ENCODE data around the gene PDK1.
A peak's percentile ranks its signal among the peaks of the same experiment; 100 is the strongest.
"Not testable (repeated sequence)": the region's sequence is repeated elsewhere in the genome, so short reads cannot be mapped to it uniquely, and the experiment has no call there.

The PDK1 gene

DNA sequence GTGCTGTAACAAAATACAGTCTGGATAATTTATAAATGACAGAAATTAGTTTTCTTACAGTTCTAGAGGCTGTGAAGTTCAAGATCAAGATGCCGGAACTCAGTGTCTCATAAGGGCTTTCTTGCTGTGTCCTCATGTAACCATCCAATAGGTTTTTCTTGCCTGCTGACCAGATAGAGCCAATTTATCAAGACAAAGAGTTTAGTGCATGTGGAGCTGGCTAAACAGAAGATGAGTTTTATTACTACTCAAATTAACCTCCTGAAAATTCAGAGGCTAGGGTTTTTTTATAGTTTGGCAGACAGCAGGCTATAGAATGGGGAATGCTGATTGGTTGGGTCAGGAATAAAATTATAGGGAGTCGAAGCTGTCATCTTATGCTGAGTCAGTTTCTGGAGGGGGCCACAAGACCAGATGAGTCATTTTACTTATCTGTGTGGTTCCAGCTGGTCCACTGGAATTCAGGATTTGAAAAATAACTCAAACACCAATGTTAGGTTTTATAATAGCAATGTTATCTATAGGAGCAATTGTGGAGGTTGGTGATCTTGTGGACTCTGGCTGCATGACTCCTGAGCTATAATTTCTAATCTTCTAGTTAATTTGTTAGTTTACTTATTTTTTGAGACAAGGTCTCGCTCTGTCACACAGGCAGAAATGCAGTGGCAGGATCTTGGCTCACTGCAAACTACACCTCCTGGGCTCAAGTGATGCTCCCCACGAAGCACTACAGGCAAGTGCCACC lies 3.2 kb upstream of the PDK1 start:
- DNase-seq (ENCODE audit: low read depth) = no peak

DNA sequence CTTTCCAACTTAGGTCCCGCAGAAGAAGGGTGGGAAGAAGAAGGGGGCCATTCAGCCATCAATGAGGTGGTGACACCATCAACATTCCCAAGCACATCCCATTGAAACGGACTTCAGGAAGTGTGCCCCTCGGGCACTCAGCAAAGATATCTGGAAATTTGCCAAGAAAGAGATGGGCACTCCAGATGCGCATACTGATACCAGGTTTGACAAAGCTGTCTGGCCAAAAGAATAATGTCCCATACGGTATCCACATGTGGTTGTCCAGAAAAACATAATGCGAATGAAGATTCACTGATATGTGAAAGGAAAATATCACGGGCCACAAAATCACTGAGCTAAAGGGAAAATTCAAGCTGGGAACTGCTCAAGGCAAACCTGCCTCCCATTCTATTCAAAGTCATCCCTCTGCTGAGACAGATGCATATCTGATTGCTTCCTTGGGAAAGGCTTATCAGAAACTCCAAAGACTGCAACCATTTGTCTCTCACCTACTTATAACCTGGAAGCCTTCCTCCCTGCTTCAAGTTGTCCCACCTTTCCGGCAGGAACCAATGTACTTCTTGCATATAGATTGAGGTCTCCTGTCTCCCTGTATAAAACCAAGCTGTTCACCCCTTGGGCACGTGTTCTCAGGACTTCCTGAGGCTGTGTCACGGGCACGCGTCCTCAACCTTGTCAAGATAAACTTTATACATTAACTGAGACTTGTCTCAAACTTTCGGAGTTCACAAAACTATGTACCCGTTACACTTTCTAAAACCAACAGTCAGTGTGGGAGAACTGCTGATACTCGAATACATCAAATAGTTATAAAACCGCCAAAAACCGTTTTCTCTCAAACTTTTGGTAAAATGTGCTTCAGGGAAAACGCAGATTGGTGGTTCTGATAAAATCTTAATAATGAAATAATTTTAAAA lies 1.3 kb upstream of the PDK1 start:
- DNase-seq (ENCODE audit: low read depth) = no peak

DNA sequence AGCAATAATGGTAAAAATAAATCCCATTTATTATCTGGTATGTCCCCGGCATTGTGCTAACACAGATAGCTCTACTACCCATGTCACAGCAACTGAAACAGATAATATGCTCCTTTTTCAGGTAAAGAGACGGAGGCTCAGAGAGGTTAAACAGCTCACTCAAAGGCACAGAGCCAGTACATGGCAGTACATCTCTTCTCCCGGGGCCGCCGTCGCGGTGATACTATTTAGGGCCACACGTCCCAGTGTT lies 693 bp upstream of the PDK1 start:
- DNase-seq (ENCODE audit: low read depth) = no peak

DNA sequence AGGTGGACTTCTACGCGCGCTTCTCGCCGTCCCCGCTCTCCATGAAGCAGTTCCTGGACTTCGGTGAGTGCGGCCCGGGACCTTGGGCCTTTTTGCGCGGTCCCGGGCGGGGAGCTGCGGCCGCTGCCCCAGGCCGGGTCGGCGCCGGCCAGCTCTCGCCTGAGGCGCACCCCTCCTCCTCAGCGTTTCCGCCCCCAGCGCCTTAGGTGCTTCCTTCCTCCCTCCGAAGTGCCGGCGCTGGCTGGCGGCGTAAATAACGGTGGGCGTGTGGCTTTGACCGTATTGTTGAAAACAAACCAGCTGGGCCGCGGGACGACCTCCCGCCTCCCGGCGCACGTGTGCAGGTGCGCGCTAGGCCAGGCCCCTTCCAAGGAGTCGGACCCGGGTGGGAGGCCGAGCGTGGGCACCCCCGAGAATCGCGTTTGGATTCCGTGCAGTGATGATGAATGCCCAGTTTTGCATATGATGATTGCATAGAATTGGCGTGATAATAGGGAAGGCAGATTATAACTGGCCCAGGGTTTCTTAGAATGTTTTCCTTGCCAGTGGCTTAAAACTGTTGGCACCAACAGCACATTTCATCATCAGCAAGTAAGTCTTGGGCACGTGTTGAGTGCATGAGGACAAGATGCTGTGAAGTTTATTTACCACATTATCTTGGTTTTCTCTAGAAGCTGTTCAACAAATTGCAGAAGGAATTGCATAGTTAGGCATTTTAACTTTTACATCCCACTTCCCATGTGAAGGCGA lies 569 bp downstream of the PDK1 start:
- DNase-seq (ENCODE audit: low read depth) = peak; percentile 28

DNA sequence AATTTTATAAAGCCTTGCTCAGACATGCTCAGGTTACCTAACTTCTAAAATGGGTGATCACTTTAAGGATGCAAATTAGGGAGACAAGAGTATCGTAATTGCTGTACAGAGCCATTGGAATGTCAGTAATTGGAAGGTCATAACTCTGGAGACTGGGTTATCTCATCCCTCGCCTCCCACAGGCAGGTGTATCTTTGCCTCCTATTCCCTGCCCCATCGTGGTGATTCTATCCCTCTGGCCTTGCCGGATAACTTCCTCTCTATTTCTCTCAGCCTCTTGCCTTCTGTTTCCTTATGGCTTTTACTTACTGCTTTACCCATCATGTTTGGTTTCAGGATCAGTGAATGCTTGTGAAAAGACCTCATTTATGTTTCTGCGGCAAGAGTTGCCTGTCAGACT lies 2.5 kb downstream of the PDK1 start:
- no peak for DNase-seq (ENCODE audit: low read depth)

DNA sequence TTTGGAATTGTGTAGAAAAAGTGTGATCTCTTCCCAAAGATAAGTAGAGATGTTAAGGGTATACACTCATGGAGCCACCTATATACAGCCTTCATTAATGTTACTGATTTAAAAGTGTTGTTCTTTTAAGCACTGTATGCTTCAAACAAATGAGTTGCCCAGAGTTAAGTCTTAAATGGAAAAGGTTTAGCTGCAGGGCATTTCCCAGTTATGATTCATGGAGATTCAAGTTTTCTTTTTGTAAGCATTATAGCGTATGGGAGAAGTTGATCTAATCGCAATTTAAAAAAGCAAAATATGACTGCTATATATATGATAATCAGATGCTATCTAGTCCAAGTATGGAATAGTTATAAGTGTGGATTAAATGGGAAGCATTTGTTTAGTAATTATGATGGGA lies 4.8 kb downstream of the PDK1 start:
- DNase-seq (ENCODE audit: low read depth) = no peak

DNA sequence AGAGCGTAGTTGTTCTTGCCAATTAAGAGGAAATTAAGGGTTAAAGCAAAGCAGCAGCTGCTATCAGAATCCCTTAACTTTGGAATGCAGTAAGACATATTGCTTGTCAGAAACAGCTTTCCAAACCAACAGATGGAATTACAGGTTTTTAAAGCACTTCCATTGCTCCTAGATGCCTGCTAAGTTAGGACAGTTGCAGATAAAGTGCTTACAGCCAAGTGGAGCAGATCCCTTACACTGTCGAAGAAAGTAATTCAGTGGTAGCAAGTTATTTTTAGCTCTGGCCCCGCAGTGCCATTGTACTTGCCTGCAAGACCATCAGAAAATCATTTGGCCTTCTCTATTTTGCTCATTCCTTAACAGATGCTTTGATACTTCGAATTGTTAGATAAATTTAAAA lies 5.4 kb downstream of the PDK1 start:
- DNase-seq (ENCODE audit: low read depth) = no peak

DNA sequence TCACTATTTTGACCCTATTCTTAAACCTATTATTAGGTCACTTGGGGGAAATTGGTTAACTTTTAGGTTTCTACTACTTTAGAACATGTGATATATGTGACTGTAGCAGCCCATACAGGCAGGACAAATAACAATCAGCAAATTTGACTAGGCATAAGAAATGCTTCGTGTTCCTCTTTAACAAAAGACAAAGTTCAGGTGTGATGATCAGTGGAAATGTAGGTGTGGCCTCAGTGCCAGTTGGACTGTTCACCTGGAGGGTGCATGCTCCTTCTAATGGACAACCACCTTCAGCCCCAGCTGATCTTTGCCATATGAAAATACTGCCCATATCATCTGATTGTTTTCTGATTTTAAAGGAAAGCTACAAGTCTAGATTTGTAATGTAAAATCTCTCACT lies 6.4 kb downstream of the PDK1 start:
- no peak for DNase-seq (ENCODE audit: low read depth)

DNA sequence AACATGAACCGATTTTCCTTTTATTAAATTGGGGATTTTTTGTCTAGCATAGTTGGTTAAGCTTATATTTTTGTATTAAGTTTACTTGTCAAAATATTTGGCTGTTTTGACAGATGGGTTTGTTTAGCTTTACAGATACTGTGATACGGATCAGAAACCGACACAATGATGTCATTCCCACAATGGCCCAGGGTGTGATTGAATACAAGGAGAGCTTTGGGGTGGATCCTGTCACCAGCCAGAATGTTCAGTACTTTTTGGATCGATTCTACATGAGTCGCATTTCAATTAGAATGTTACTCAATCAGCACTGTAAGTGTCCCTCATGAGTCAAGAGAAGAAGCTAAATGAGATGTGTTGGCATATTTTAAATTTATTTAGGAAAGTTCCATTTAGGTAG lies 8.5 kb downstream of the PDK1 start:
- DNase-seq (ENCODE audit: low read depth) = no peak

DNA sequence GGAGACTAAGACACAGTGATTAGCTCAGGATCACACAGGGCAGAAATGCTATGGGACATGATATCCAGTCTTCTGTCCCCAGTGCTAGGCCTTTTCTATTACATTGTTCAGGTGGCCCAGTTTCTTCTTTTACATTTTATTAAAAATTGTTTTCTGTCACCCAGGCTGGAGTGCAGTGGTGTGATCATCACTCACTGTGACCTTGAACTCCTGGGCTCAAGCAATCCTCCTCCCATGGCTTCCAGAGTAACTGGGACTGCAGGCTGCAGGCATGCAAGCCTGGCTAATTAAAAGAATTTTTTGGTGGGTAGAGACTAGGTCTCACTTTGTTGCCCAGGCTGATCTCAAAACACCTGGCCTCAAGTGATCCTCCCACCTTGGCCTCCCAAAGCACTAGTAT lies 15.4 kb downstream of the PDK1 start:
- DNase-seq (ENCODE audit: low read depth) = no peak

DNA sequence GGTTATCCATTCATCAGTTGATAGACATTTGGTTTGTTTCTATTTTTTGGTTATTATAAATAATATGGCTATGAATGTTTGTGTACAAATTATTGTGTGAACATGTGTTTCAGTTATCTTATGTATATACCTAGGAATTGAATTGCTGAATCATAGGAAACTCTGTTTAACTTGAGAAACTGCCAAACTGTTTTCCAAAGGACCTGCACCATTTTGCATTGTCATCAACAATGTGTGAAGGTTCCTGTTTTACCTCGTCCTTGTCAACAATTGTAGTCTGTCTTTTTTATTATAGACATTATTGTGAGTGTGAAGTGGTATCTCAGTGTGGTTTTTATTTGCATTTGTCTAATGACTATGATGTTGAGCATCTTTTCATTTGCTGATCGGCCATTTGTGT lies 17.1 kb downstream of the PDK1 start:
- no peak for DNase-seq (ENCODE audit: low read depth)

DNA sequence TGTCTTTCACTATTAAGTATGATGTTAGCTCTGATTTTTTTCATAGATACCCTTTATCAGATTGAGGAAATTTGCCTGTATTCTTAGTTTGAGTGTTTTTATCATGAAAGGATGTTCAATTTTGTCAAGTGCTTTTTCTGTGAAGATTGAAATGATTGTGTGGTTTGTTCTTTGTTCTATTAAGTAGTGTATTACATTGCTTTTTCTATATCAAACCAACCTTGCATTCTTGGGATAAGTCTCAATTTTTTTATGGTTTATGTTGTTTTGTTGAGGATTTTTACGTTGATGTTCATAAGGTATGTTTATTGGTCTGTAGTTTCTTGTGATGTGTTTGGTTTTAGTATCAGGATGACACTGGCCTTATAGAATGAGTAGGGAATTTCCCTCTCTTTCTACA lies 19.1 kb downstream of the PDK1 start:
- DNase-seq (ENCODE audit: low read depth) = no peak

DNA sequence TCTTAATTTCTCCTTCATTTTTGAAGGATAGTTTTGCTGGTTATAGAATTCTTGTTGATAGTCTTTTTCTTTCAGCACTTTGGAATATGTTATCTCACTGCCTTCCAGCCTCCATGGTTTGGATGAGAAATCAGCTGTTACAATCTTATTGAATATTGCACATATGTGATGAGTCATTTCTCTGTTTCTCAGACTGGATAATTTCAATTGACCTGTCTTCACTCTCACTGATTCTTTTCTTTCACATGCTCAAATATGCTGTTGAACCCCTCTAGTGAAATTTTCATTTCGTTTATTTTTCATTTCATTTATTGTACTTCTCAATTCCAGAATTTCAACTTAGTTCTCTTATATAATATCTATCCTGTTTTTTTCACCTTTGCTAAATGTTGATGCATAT lies 22.2 kb downstream of the PDK1 start:
- DNase-seq (ENCODE audit: low read depth) = no peak

DNA sequence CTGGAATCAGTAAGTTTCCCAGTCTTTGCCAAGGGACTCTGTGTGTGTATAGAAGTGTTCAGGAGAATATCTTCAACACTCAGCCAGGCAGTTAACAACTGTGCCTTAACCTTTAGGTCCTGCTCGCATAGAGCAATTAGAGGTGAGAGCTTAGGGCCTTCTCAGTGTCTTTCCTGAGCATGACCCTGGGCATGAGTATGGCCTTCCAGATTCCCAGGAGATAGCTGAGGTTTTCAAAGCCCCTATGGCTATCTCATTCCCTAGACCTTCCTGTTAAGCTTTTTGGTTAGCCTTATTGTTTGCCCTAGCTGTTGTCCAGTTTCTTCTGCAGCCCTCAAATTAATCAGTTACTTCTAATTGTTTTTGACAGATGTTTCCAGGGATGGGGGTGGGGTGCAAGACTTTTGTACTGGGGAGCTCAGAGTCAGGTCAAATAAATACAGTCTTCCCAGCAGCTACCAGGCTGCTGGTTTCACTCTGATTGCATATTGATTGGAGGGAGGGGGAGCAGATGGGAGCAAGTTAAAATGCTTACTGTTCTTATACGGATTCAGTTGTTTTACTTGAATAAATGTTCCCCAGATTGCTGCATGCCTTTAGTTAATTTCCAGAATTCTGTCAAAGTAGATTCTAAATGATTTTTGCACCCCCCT lies 23.1 kb downstream of the PDK1 start:
- DNase-seq (ENCODE audit: low read depth) = no peak

DNA sequence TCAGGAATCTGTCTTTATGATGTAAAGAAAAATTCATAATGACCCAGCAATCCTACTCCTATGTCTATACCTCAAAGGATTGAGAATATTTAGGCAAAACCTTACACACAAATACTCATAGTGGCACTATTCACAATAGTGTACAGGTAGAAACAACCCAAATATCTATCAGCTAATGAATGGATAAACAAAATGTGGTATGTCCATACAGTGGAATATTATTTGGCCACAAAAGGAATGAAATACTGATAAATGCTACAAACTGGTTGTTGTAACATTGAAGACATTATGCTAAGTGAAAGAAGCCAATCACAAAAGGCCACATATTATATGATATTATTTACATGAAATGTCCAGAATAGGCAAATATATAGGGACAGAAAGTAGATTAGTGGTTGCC lies 24.7 kb downstream of the PDK1 start:
- DNase-seq (ENCODE audit: low read depth) = no peak

DNA sequence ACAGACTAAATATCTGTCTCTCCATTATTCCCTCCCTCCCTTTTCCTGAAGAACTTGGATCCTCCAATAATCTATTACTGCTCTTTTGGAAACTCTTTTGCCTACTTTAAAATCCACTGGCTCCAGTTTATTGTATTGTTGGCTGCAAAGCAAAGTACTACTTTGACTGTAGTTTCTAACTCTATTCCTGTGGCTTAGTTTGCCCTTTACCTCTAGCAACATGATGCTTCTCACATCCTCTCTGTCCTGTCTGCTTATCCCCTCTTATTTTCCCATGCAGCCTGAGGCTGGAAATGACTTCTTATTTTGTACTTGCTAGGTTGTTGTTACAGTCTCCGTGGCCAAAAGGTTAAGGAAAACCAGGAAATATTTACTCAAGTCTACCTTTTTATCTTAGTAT lies 26.8 kb downstream of the PDK1 start:
- DNase-seq (ENCODE audit: low read depth) = no peak

DNA sequence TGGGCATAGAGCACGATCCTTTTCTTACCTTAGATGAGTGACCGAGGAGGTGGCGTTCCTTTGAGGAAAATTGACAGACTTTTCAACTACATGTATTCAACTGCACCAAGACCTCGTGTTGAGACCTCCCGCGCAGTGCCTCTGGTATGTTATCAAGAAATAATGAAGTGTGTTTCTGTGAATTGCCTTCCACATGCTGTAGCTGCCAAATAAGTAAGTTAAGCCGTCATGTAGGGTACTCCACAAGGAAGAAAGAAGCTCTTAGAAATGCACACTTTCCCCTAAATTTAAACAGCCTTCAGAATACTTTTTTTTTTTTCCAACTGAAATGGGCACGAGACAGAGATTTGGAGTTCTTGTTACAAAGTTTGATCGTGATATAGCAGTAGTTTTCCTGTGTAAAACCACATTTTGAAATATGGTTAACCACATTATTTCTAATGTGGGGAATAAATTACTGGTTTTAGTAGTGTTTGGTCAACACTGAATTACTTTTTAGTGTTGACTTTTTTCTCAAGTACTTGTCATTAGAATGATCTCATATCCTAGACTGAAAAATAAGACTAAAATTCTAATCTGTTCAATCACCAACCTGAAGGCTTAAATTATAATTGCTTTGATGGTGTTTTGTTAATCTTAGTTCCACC lies 30.5 kb downstream of the PDK1 start:
- DNase-seq (ENCODE audit: low read depth) = no peak

DNA sequence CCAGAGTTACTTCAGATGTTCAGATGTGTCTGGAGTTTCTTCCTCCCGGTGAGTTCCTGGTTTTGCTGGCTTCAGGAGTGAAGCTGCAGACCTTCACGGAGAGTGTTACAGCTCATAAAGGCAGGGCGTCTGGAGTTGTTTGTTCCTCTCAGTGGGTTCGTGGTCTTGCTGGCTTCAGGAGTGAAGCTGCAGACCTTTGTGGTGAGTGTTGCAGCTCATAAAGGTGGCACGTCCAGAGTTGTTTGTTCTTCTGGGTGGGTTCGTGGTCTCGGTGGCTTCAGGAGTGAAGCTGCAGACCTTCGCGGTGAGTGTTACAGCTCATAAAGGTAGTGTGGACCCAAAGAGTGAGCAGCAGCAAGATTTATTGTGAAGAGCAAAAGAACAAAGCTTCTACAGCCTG lies 31.3 kb downstream of the PDK1 start:
- DNase-seq (ENCODE audit: low read depth) = not testable (repeated sequence)

DNA sequence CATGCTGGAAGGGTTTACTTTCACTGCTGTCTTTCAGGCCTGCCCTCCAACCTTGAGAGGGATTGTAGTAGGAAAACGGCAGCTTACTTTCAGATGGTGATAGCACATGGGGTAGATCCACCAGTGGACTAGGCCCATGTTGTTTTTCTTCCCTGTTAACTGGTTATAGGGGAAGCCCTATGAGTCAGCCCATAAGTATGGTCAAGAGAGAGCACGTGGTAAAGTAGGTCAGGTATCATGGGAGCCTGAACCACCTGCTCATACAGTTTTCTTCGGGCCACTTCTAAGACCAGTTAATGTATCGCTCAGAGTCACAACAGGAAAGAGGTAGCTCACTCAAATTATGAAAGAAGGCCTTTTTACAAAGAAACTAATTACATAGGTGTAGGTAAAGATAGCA lies 33.0 kb downstream of the PDK1 start:
- no peak for DNase-seq (ENCODE audit: low read depth)

DNA sequence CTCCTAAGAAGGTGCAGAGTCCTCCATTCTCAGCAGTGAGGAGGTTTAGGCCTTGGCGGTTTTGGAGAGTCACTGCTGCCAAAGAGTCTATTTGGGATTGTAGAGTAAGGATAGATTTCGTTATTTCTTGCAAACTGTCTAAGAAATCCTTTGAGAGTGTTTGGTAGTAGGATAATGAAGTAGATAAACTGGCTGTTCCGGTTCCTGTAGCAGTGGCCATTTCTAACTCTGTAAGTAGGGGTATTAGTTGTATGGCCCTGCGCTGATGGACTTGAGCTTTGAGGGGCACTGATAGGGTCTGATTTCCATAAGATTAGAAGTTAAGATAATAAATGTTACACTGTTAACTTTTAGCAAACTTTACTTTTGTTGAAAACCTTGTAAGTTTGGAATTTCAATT lies 35.5 kb downstream of the PDK1 start:
- DNase-seq (ENCODE audit: low read depth) = not testable (repeated sequence)

DNA sequence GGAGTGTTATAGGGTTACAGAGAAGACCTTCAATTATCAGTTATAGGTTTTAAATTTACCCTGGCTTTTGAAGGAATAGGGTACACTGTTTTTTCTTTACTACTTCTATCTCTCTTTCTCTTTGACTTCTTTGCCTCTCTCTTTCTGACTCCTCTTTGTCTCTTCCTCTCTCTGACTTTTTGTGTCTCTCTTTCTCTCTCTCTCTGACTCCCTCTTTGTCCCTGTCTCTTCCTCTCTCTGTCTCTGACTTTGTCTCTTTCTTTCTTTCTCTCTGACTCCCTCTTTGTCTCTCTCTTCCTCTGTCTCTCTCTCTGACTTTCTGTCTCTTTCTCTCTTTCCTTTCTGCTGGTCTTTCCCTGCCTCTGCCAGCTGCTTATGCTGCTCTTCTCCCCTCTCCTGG lies 36.3 kb downstream of the PDK1 start:
- not testable (repeated sequence) for DNase-seq (ENCODE audit: low read depth)

DNA sequence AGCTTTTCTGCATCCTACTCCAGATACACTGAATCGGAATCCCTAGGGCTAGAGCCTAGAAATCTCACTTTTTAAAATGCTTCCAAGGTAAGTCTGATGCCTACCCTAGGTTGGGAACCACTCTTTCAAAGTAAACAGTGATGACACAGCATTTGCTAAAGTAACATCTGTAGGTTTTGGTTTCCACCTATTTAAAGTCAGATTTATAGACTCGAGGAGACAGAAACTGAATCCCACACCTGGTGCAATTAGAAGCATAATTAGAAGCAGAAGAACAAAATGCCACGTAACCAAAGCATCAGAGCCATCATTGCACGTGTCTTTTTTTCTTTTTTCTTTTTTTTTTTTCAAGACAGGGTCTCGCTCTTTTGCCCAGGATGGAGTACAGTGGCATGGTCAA lies 40.9 kb downstream of the PDK1 start:
- DNase-seq (ENCODE audit: low read depth) = no peak
